Neural crest cell (in vitro differentiated cells): ENCODE measurements around the gene BCR. TPM values are rescaled to one million over a fixed set of nuclear protein-coding genes. Genes with fewer than 3 reads are reported as not detected.
A peak's percentile ranks its signal among the peaks of the same experiment; 100 is the strongest.

ENCODE experiments used
- DNase-seq: peaks from one replicate; pipeline ENCODE4 v3.0.0; 2021; ENCODE audit warnings: low read depth, mixed read lengths, low spot score
- H3K27ac Mint-ChIP-seq: one replicate; pipeline ENCODE4 v1.8.0; 2021; ENCODE audit warnings: mild to moderate bottlenecking, mixed read lengths; ENCODE audit not compliant: unreplicated experiment
- H3K27me3 Mint-ChIP-seq: 2 replicates; pipeline ENCODE4 v1.8.0; 2021; ENCODE audit warnings: low read depth, mild to moderate bottlenecking, mixed read lengths
- H3K36me3 Mint-ChIP-seq: 2 replicates; pipeline ENCODE4 v1.8.0; 2021; ENCODE audit warnings: low read depth, mild to moderate bottlenecking, mixed read lengths
- H3K4me1 Mint-ChIP-seq: 2 replicates; pipeline ENCODE4 v1.8.0; 2021; ENCODE audit warnings: mixed read lengths
- H3K4me3 Mint-ChIP-seq: one replicate; pipeline ENCODE4 v1.8.0; 2021; ENCODE audit warnings: mild to moderate bottlenecking, mixed read lengths
- H3K9me3 Mint-ChIP-seq: 2 replicates; pipeline ENCODE4 v1.8.0; 2021; ENCODE audit warnings: mixed read lengths
- CTCF ChIP-seq: fragments of 200-600 bp; sonication (generic); conservative IDR thresholded peaks from 2 replicates; pipeline ENCODE4 v1.5.0; 2021; ENCODE audit warnings: antibody characterized with exemption, mild to moderate bottlenecking
- total RNA-seq: library from RNA; stranded (reverse); gene quantifications from 2 replicates; pipeline ENCODE4 v1.2.1, GENCODE V29; 2021

BCR gene
- total RNA-seq, 1 donor from 2014 or later = 54.2 TPM

GRCh38 chr22:23202812-23203451 is 22.6 kb downstream of the BCR start:
- no peak for DNase-seq
- Mint-ChIP-seq H3K4me1 (peaks cover 46% of the 10 kb centered on the region), H3K27me3 (no peaks in the 10 kb centered on the region), H3K4me3 (no peak overlapping the region), H3K36me3 (peaks cover 2% of the 10 kb centered on the region), H3K27ac (peak overlapping the region; percentile 7), H3K9me3 (no peaks in the 10 kb centered on the region)
- no peak for TF ChIP-seq CTCF

- no peak overlapping the region for H3K4me3 Mint-ChIP-seq
- DNase-seq = no peak
- H3K27me3 Mint-ChIP-seq = no peaks in the 10 kb centered on the region
- peaks cover 46% of the 10 kb centered on the region for H3K4me1 Mint-ChIP-seq
- TF ChIP-seq CTCF = no peak
- H3K27ac Mint-ChIP-seq = peak overlapping the region; percentile 7
- H3K36me3 Mint-ChIP-seq = peaks cover 2% of the 10 kb centered on the region
- H3K9me3 Mint-ChIP-seq = no peaks in the 10 kb centered on the region
Measured at GRCh38 chr22:23203452-23204124, 23.3 kb downstream of the BCR start.

- Mint-ChIP-seq H3K4me3 (no peak overlapping the region), H3K27me3 (no peaks in the 10 kb centered on the region), H3K9me3 (no peaks in the 10 kb centered on the region), H3K36me3 (peaks cover 2% of the 10 kb centered on the region), H3K4me1 (peaks cover 44% of the 10 kb centered on the region), H3K27ac (no peak overlapping the region)
- TF ChIP-seq CTCF = no peak
- DNase-seq = no peak
Measured at GRCh38 chr22:23204125-23204488, 23.8 kb downstream of the BCR start.

- no peak overlapping the region for H3K27ac Mint-ChIP-seq
- no peak overlapping the region for H3K4me3 Mint-ChIP-seq
- TF ChIP-seq CTCF = no peak
- H3K4me1 Mint-ChIP-seq = peaks cover 39% of the 10 kb centered on the region
- H3K9me3 Mint-ChIP-seq = no peaks in the 10 kb centered on the region
- DNase-seq = no peak
- H3K27me3 Mint-ChIP-seq = no peaks in the 10 kb centered on the region
- H3K36me3 Mint-ChIP-seq = peaks cover 2% of the 10 kb centered on the region
Measured at GRCh38 chr22:23204541-23205157, 24.3 kb downstream of the BCR start.

- Mint-ChIP-seq H3K9me3 (no peaks in the 10 kb centered on the region), H3K4me3 (no peak overlapping the region), H3K36me3 (peaks cover 2% of the 10 kb centered on the region), H3K27ac (peak overlapping the region; percentile 27), H3K4me1 (peaks cover 39% of the 10 kb centered on the region), H3K27me3 (no peaks in the 10 kb centered on the region)
- no peak for TF ChIP-seq CTCF
- no peak for DNase-seq
Measured at GRCh38 chr22:23205339-23206049, 25.2 kb downstream of the BCR start.
